Measurements from ENCODE around the gene PHACTR3.

PHACTR3 gene

GRCh38 chr20:59671661-59672471 is 67.5 kb downstream of the PHACTR3 start:
- no peak overlapping the region for H3K27ac Mint-ChIP-seq
- H3K4me1 Mint-ChIP-seq, result no peaks in the 10 kb centered on the region
- H3K4me3 Mint-ChIP-seq, result no peak overlapping the region
- H3K36me3 Mint-ChIP-seq (ENCODE audit: low read depth), result no peaks in the 10 kb centered on the region
- no peak for TF ChIP-seq CTCF (IDR thresholded peaks at IDR 0.05; ENCODE audit: unreplicated experiment in 3 of 3)
- H3K9me3 Mint-ChIP-seq, result peaks cover 6% of the 10 kb centered on the region
- H3K27me3 Mint-ChIP-seq (ENCODE audit: low read depth), result peaks cover 58% of the 10 kb centered on the region

- no peak for TF ChIP-seq CTCF (IDR thresholded peaks at IDR 0.05; ENCODE audit: unreplicated experiment in 3 of 3)
- no peaks in the 10 kb centered on the region for H3K4me1 Mint-ChIP-seq
- no peaks in the 10 kb centered on the region for H3K36me3 Mint-ChIP-seq (ENCODE audit: low read depth)
- H3K27ac Mint-ChIP-seq, result no peak overlapping the region
- peaks cover 59% of the 10 kb centered on the region for H3K27me3 Mint-ChIP-seq (ENCODE audit: low read depth)
- H3K4me3 Mint-ChIP-seq, result no peak overlapping the region
- peaks cover 6% of the 10 kb centered on the region for H3K9me3 Mint-ChIP-seq
Measured at GRCh38 chr20:59672576-59672975, 68.2 kb downstream of the PHACTR3 start.

- peaks cover 7% of the 10 kb centered on the region for H3K4me1 Mint-ChIP-seq
- H3K4me3 Mint-ChIP-seq, result no peak overlapping the region
- peaks cover 6% of the 10 kb centered on the region for H3K9me3 Mint-ChIP-seq
- H3K27ac Mint-ChIP-seq, result no peak overlapping the region
- TF ChIP-seq CTCF (IDR thresholded peaks at IDR 0.05; ENCODE audit: unreplicated experiment in 3 of 3), result no peak
- no peaks in the 10 kb centered on the region for H3K36me3 Mint-ChIP-seq (ENCODE audit: low read depth)
- peaks cover 63% of the 10 kb centered on the region for H3K27me3 Mint-ChIP-seq (ENCODE audit: low read depth)
Measured at GRCh38 chr20:59673288-59673997, 69.1 kb downstream of the PHACTR3 start.

- H3K4me1 Mint-ChIP-seq, result peaks cover 9% of the 10 kb centered on the region
- no peak for TF ChIP-seq CTCF (IDR thresholded peaks at IDR 0.05; ENCODE audit: unreplicated experiment in 3 of 3)
- no peak overlapping the region for H3K27ac Mint-ChIP-seq
- peaks cover 6% of the 10 kb centered on the region for H3K9me3 Mint-ChIP-seq
- H3K4me3 Mint-ChIP-seq, result no peak overlapping the region
- no peaks in the 10 kb centered on the region for H3K36me3 Mint-ChIP-seq (ENCODE audit: low read depth)
- H3K27me3 Mint-ChIP-seq (ENCODE audit: low read depth), result peaks cover 69% of the 10 kb centered on the region
Measured at GRCh38 chr20:59673998-59674445, 69.7 kb downstream of the PHACTR3 start.

GRCh38 chr20:59676126-59676850 is 71.9 kb downstream of the PHACTR3 start:
- no peak overlapping the region for H3K4me3 Mint-ChIP-seq
- no peak overlapping the region for H3K27ac Mint-ChIP-seq
- no peaks in the 10 kb centered on the region for H3K9me3 Mint-ChIP-seq
- H3K36me3 Mint-ChIP-seq (ENCODE audit: low read depth), result no peaks in the 10 kb centered on the region
- no peak for TF ChIP-seq CTCF (IDR thresholded peaks at IDR 0.05; ENCODE audit: unreplicated experiment in 3 of 3)
- H3K4me1 Mint-ChIP-seq, result peaks cover 9% of the 10 kb centered on the region
- peaks cover 66% of the 10 kb centered on the region for H3K27me3 Mint-ChIP-seq (ENCODE audit: low read depth)
